ENCODE results near the gene CDH6. TPM values are rescaled to one million over a fixed set of nuclear protein-coding genes. Genes with fewer than 3 reads are reported as not detected.

Gene CDH6
- total RNA-seq (2022) (2.3 and 3.8 TPM in 2 replicates), Bru-seq, nascent RNA (percentile 37 among the genes with signal in this experiment), BruChase-seq, experiment 1, labeled RNA remaining after a 6-hour chase (percentile 34 among the genes with signal in this experiment), BruChase-seq, experiment 2, labeled RNA remaining after a 2-hour chase (percentile 27 among the genes with signal in this experiment)
- long read RNA-seq, full-length matches to known transcripts, result 1 of 1 reads
- long read RNA-seq, partial matches to known transcripts, result 0 of 1 reads
- long read RNA-seq, other reads (novel, unspliced or antisense), result 0 of 1 reads

GRCh38 chr5:31193591-31194467, at the start of gene CDH6:
Gene CDH6 (plus strand): TSS chr5:31193686. CDS start chr5:31267474, 73,788 bp downstream.
- H3K27ac Mint-ChIP-seq (ENCODE audit: unreplicated experiment), result peak within 1 kb of the TSS; percentile 46
- BruUV-seq (replicated peaks), result no TSS peak
- peaks cover 8% of the 10 kb centered on the region for H3K36me3 Mint-ChIP-seq (ENCODE audit: insufficient read depth, unreplicated experiment)
- DNase-seq, result peak; percentile 34
- H3K9me3 Mint-ChIP-seq (ENCODE audit: low read depth, unreplicated experiment), result no peaks in the 10 kb centered on the region
- H3K4me3 Mint-ChIP-seq (ENCODE audit: low read depth, unreplicated experiment), result peak within 1 kb of the TSS; percentile 63
- CTCF ChIA-PET, result interaction anchor here (0.6 kb wide), 1 partner anchor 290 kb away, joined by 3 read pairs; no protein-coding TSS in a partner anchor
- peaks cover 43% of the 10 kb centered on the region for H3K27me3 Mint-ChIP-seq (ENCODE audit: unreplicated experiment)
- H3K4me1 Mint-ChIP-seq (ENCODE audit: low read depth, unreplicated experiment), result peaks cover 18% of the 10 kb centered on the region
- TF ChIP-seq CTCF (IDR thresholded peaks at IDR 0.05; ENCODE audit: unreplicated experiment), result no peak
- intact Hi-C loops (cut with micrococcal nuclease; ENCODE audit: unreplicated experiment), result no loop called here

- H3K4me3 Mint-ChIP-seq (ENCODE audit: low read depth, unreplicated experiment), result no peak overlapping the region
- CTCF ChIA-PET, result no interaction called here
- no peaks in the 10 kb centered on the region for H3K36me3 Mint-ChIP-seq (ENCODE audit: insufficient read depth, unreplicated experiment)
- TF ChIP-seq CTCF (IDR thresholded peaks at IDR 0.05; ENCODE audit: unreplicated experiment), result no peak
- peaks cover 6% of the 10 kb centered on the region for H3K4me1 Mint-ChIP-seq (ENCODE audit: low read depth, unreplicated experiment)
- no peaks in the 10 kb centered on the region for H3K27me3 Mint-ChIP-seq (ENCODE audit: unreplicated experiment)
- BruUV-seq (replicated peaks), result no TSS peak
- no peak overlapping the region for H3K27ac Mint-ChIP-seq (ENCODE audit: unreplicated experiment)
- intact Hi-C loops (cut with micrococcal nuclease; ENCODE audit: unreplicated experiment), result no loop called here
- peaks cover 2% of the 10 kb centered on the region for H3K9me3 Mint-ChIP-seq (ENCODE audit: low read depth, unreplicated experiment)
- DNase-seq, result no peak
These were observed 49.1 kb upstream of the CDH6 start for GRCh38 chr5:31144364-31144763.

GRCh38 chr5:31148959-31149475, 44.5 kb upstream of the CDH6 start:
- H3K9me3 Mint-ChIP-seq (ENCODE audit: low read depth, unreplicated experiment), result peaks cover 4% of the 10 kb centered on the region
- H3K27ac Mint-ChIP-seq (ENCODE audit: unreplicated experiment), result peak overlapping the region; percentile 15
- H3K27me3 Mint-ChIP-seq (ENCODE audit: unreplicated experiment), result no peaks in the 10 kb centered on the region
- no peak for DNase-seq
- H3K36me3 Mint-ChIP-seq (ENCODE audit: insufficient read depth, unreplicated experiment), result no peaks in the 10 kb centered on the region
- intact Hi-C loops (cut with micrococcal nuclease; ENCODE audit: unreplicated experiment), result no loop called here
- H3K4me1 Mint-ChIP-seq (ENCODE audit: low read depth, unreplicated experiment), result peaks cover 8% of the 10 kb centered on the region
- no peak overlapping the region for H3K4me3 Mint-ChIP-seq (ENCODE audit: low read depth, unreplicated experiment)
- TF ChIP-seq CTCF (IDR thresholded peaks at IDR 0.05; ENCODE audit: unreplicated experiment), result no peak
- CTCF ChIA-PET, result no interaction called here
- BruUV-seq (replicated peaks), result no TSS peak

- H3K27ac Mint-ChIP-seq (ENCODE audit: unreplicated experiment), result no peak overlapping the region
- TF ChIP-seq CTCF (IDR thresholded peaks at IDR 0.05; ENCODE audit: unreplicated experiment), result no peak
- H3K4me1 Mint-ChIP-seq (ENCODE audit: low read depth, unreplicated experiment), result peaks cover 8% of the 10 kb centered on the region
- H3K36me3 Mint-ChIP-seq (ENCODE audit: insufficient read depth, unreplicated experiment), result no peaks in the 10 kb centered on the region
- CTCF ChIA-PET, result interaction anchor here (0.6 kb wide), 1 partner anchor 42 kb away, joined by 3 read pairs; no protein-coding TSS in a partner anchor
- BruUV-seq (replicated peaks), result no TSS peak
- H3K27me3 Mint-ChIP-seq (ENCODE audit: unreplicated experiment), result peaks cover 9% of the 10 kb centered on the region
- H3K4me3 Mint-ChIP-seq (ENCODE audit: low read depth, unreplicated experiment), result no peak overlapping the region
- no peak for DNase-seq
- intact Hi-C loops (cut with micrococcal nuclease; ENCODE audit: unreplicated experiment), result no loop called here
- peaks cover 4% of the 10 kb centered on the region for H3K9me3 Mint-ChIP-seq (ENCODE audit: low read depth, unreplicated experiment)
These were observed 40.0 kb upstream of the CDH6 start for GRCh38 chr5:31153521-31153920.
